ENCODE results near the gene AKAP13.

GRCh38 chr15:85603703-85604102, 223.3 kb downstream of the AKAP13 start:
- no peak for TF ChIP-seq ZNF654 (tag by site-specific recombination; IDR thresholded peaks at IDR 0.05; ENCODE audit: low read depth)
- TF ChIP-seq CTCF (tag by site-specific recombination; IDR thresholded peaks at IDR 0.05) = no peak
- no peak for TF ChIP-seq ZBTB8A (tag by site-specific recombination; IDR thresholded peaks at IDR 0.05)
- no peak for TF ChIP-seq PATZ1 (tag by site-specific recombination; IDR thresholded peaks at IDR 0.05)
- TF ChIP-seq ZNF561 (tag by site-specific recombination; IDR thresholded peaks at IDR 0.05; ENCODE audit: borderline replicate concordance) = no peak
- no peak for TF ChIP-seq TCF7L2 (IDR thresholded peaks at IDR 0.05; ENCODE audit: borderline replicate concordance, low read depth, low read length)
- TF ChIP-seq ZEB2 (tag by site-specific recombination; IDR thresholded peaks at IDR 0.05) = no peak
- TF ChIP-seq ZBTB11 (tag by site-specific recombination; conservative IDR thresholded peaks at IDR 0.05; ENCODE audit: low read depth) = no peak
- TF ChIP-seq YY2 (tag by site-specific recombination; IDR thresholded peaks at IDR 0.05) = no peak

Data from HEK293 (cell line).